Measurements from ENCODE around the gene ANGEL2.

The ANGEL2 gene

GRCh38 chr1:213041443-213041842 lies 25.8 kb upstream of the ANGEL2 start:
- peak; percentile 86 for ATAC-seq
- TF ChIP-seq ISL1 (CRISPR knock-in tag; IDR thresholded peaks at IDR 0.05), result no peak
- no peak for TF ChIP-seq ARNTL (CRISPR knock-in tag; IDR thresholded peaks at IDR 0.05; ENCODE audit: borderline replicate concordance, low read depth)
- TF ChIP-seq ESRRG (CRISPR knock-in tag; IDR thresholded peaks at IDR 0.05), result no peak
- TF ChIP-seq TCF4 (CRISPR knock-in tag; IDR thresholded peaks at IDR 0.05; ENCODE audit: borderline replicate concordance), result no peak
- TF ChIP-seq CSRNP3 (CRISPR knock-in tag; IDR thresholded peaks at IDR 0.05), result no peak
- peak; percentile 45; the same call in 1 of the 2 replicates for TF ChIP-seq ZC3H10 (CRISPR knock-in tag; IDR thresholded peaks at IDR 0.05)
- no peak for TF ChIP-seq TOX (CRISPR knock-in tag; IDR thresholded peaks at IDR 0.05; ENCODE audit: borderline replicate concordance)
- TF ChIP-seq ZFP30 (CRISPR knock-in tag; IDR thresholded peaks at IDR 0.05), result no peak

- no peak for ATAC-seq
- no peak for TF ChIP-seq ZC3H10 (CRISPR knock-in tag; IDR thresholded peaks at IDR 0.05)
- TF ChIP-seq CREB5 (CRISPR knock-in tag; IDR thresholded peaks at IDR 0.05; ENCODE audit: low read depth), result no peak
- TF ChIP-seq ZFP3 (CRISPR knock-in tag; IDR thresholded peaks at IDR 0.05), result no peak
- no peak for TF ChIP-seq PATZ1 (CRISPR knock-in tag; IDR thresholded peaks at IDR 0.05; ENCODE audit: borderline replicate concordance)
- TF ChIP-seq ZNF8 (CRISPR knock-in tag; IDR thresholded peaks at IDR 0.05), result no peak
- no peak for TF ChIP-seq RARB (CRISPR knock-in tag; IDR thresholded peaks at IDR 0.05)
- TF ChIP-seq CSDC2 (CRISPR knock-in tag; IDR thresholded peaks at IDR 0.05), result no peak
- TF ChIP-seq TSHZ2 (CRISPR knock-in tag; IDR thresholded peaks at IDR 0.05), result no peak
- no peak for TF ChIP-seq ARNTL (CRISPR knock-in tag; IDR thresholded peaks at IDR 0.05; ENCODE audit: borderline replicate concordance, low read depth)
- TF ChIP-seq ESRRG (CRISPR knock-in tag; IDR thresholded peaks at IDR 0.05), result no peak
- no peak for TF ChIP-seq SNAI2 (CRISPR knock-in tag; IDR thresholded peaks at IDR 0.05)
Observed at GRCh38 chr1:213035573-213035972, 19.9 kb upstream of the ANGEL2 start.

GRCh38 chr1:213034713-213035112 lies 19.0 kb upstream of the ANGEL2 start:
- no peak for ATAC-seq
- no peak for TF ChIP-seq PPARA (CRISPR knock-in tag; IDR thresholded peaks at IDR 0.05; ENCODE audit: borderline replicate concordance)
- no peak for TF ChIP-seq OSR1 (CRISPR knock-in tag; IDR thresholded peaks at IDR 0.05)
- TF ChIP-seq ZNF70 (CRISPR knock-in tag; IDR thresholded peaks at IDR 0.05), result no peak
- no peak for TF ChIP-seq ARNTL (CRISPR knock-in tag; IDR thresholded peaks at IDR 0.05; ENCODE audit: borderline replicate concordance, low read depth)
- TF ChIP-seq ZNF8 (CRISPR knock-in tag; IDR thresholded peaks at IDR 0.05), result no peak
- TF ChIP-seq ZC3H10 (CRISPR knock-in tag; IDR thresholded peaks at IDR 0.05), result no peak
- TF ChIP-seq BACH2 (CRISPR knock-in tag; IDR thresholded peaks at IDR 0.05; ENCODE audit: borderline replicate concordance), result no peak
- TF ChIP-seq CREB5 (CRISPR knock-in tag; IDR thresholded peaks at IDR 0.05; ENCODE audit: low read depth), result no peak
- no peak for TF ChIP-seq TCF4 (CRISPR knock-in tag; IDR thresholded peaks at IDR 0.05; ENCODE audit: borderline replicate concordance)
- no peak for TF ChIP-seq POU6F1 (CRISPR knock-in tag; IDR thresholded peaks at IDR 0.05; ENCODE audit: borderline replicate concordance, low read depth)
- TF ChIP-seq TOX (CRISPR knock-in tag; IDR thresholded peaks at IDR 0.05; ENCODE audit: borderline replicate concordance), result no peak
- no peak for TF ChIP-seq ISL1 (CRISPR knock-in tag; IDR thresholded peaks at IDR 0.05)
- TF ChIP-seq ESRRG (CRISPR knock-in tag; IDR thresholded peaks at IDR 0.05), result no peak
- TF ChIP-seq PATZ1 (CRISPR knock-in tag; IDR thresholded peaks at IDR 0.05; ENCODE audit: borderline replicate concordance), result no peak
- no peak for TF ChIP-seq RARB (CRISPR knock-in tag; IDR thresholded peaks at IDR 0.05)
- TF ChIP-seq CSRNP3 (CRISPR knock-in tag; IDR thresholded peaks at IDR 0.05), result no peak
- TF ChIP-seq ZFP3 (CRISPR knock-in tag; IDR thresholded peaks at IDR 0.05), result no peak
- no peak for TF ChIP-seq ZFP30 (CRISPR knock-in tag; IDR thresholded peaks at IDR 0.05)
- TF ChIP-seq GLIS3 (CRISPR knock-in tag; IDR thresholded peaks at IDR 0.05), result no peak
